ENCODE measurements around the gene ANKAR. TPM values are rescaled to one million over a fixed set of nuclear protein-coding genes. Genes with fewer than 3 reads are reported as not detected.
"Not testable (repeated sequence)": the region's sequence is repeated elsewhere in the genome, so short reads cannot be mapped to it uniquely, and the experiment has no call there.

ANKAR gene
- total RNA-seq, 1 donor from 2014 or later, result 17.4 TPM

DNA sequence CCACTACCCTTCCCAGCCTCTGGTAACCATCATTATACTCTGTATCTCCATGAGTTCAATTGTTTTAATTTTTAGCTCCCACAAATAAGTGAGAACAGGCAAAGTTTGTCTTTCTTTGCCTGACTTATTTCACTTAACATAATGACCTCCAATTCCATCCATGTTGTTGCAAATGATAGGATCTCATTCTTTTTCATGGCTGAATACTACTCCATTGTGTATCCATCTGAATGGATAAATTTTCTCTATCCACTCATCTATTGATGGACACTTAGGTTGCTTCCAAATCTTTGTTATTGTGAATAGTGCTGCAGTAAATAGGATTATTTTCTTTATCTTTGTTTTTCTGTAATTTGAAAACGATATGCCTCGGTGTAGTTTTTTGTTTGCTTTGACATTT lies 26.2 kb downstream of the ANKAR start:
- no peak for DNase-seq (ENCODE audit: extremely low spot score in 2 of 2)
- H3K36me3 ChIP-seq, result no peaks in the 10 kb centered on the region
- TF ChIP-seq, protein P1, sequence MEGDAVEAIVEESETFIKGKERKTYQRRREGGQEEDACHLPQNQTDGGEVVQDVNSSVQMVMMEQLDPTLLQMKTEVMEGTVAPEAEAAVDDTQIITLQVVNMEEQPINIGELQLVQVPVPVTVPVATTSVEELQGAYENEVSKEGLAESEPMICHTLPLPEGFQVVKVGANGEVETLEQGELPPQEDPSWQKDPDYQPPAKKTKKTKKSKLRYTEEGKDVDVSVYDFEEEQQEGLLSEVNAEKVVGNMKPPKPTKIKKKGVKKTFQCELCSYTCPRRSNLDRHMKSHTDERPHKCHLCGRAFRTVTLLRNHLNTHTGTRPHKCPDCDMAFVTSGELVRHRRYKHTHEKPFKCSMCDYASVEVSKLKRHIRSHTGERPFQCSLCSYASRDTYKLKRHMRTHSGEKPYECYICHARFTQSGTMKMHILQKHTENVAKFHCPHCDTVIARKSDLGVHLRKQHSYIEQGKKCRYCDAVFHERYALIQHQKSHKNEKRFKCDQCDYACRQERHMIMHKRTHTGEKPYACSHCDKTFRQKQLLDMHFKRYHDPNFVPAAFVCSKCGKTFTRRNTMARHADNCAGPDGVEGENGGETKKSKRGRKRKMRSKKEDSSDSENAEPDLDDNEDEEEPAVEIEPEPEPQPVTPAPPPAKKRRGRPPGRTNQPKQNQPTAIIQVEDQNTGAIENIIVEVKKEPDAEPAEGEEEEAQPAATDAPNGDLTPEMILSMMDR (IDR thresholded peaks at IDR 0.05), result no peak
- TF ChIP-seq POLR2AphosphoS5 (IDR thresholded peaks at IDR 0.05; ENCODE audit: insufficient read depth in 1 of 2, low read depth in 1 of 2), result no peak
- TF ChIP-seq POLR2A (IDR thresholded peaks at IDR 0.05), result no peak
- H3K27ac ChIP-seq, result no peak overlapping the region
- no peaks in the 10 kb centered on the region for H3K4me1 ChIP-seq
- intact Hi-C loops (cut with DNase I), result no loop called here
- no peaks in the 10 kb centered on the region for H3K9me3 ChIP-seq
- H3K27me3 ChIP-seq, result no peaks in the 10 kb centered on the region
- H3K4me3 ChIP-seq, result no peak overlapping the region

DNA sequence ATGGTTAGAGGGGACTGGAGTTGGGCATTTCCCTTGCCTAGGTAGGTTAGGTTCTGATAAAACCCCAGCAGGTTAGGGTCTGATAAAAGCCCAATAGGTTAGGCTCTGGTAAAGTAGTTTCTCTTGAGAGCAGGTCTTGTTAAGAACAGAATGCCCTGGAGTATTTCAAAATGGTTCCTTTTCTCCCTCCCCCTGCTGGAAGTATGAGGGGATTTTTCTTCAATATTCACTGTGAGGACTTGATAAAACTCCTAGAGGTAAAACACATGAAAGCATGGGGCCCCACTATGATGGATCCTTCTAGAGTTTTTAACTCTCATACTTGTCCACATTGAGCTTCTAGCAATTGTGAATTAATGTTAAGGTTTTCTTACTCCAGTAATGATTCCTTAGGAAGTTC lies 27.6 kb downstream of the ANKAR start:
- Histone ChIP-seq H3K4me1 (no peaks in the 10 kb centered on the region), H3K9me3 (no peaks in the 10 kb centered on the region), H3K27me3 (no peaks in the 10 kb centered on the region), H3K4me3 (no peak overlapping the region), H3K36me3 (no peaks in the 10 kb centered on the region), H3K27ac (no peak overlapping the region)
- intact Hi-C loops (cut with DNase I), result no loop called here
- no peak for DNase-seq (ENCODE audit: extremely low spot score in 2 of 2)
- no peak for TF ChIP-seq POLR2A (IDR thresholded peaks at IDR 0.05)
- TF ChIP-seq POLR2AphosphoS5 (IDR thresholded peaks at IDR 0.05; ENCODE audit: insufficient read depth in 1 of 2, low read depth in 1 of 2), result no peak
- TF ChIP-seq, protein P1 (IDR thresholded peaks at IDR 0.05), result no peak

DNA sequence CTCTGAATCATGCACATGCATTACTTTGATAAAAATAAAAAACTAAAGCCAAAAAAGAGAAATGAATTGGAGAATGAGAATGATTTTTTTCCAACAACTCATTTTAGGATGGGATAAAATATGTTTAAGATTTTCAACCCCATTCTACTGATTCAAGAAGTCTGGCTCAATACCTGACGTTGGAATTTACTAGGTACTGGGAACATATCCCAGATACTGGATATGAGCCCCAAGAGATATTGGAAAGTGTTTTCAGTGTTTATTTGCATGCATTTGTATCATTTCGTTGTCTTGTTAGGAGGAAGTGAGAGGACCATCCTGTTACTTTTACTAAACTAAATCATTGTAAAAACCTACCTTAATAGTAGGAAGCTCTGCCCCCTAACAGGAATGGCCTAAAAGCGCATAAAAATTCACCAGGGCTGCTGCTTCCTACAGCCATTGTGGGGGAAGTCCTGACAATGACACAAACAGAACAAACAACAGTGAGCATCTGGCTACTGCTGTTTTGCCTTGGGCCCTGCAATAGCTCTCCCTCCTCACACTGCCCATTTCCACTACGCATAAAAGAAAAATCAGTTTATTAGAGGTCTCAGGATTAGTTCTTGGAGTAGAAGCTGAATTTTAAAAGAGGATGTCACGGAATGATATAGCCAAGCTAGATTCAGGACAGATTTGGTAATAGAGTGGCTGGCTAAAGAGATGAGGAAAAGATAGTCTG lies 35.2 kb downstream of the ANKAR start:
- intact Hi-C loops (cut with DNase I), result no loop called here
- TF ChIP-seq POLR2AphosphoS5 (IDR thresholded peaks at IDR 0.05; ENCODE audit: insufficient read depth in 1 of 2, low read depth in 1 of 2) (no peak), POLR2A (IDR thresholded peaks at IDR 0.05) (no peak)
- TF ChIP-seq, protein P1 (IDR thresholded peaks at IDR 0.05), result no peak
- no peak for DNase-seq (ENCODE audit: extremely low spot score in 2 of 2)

DNA sequence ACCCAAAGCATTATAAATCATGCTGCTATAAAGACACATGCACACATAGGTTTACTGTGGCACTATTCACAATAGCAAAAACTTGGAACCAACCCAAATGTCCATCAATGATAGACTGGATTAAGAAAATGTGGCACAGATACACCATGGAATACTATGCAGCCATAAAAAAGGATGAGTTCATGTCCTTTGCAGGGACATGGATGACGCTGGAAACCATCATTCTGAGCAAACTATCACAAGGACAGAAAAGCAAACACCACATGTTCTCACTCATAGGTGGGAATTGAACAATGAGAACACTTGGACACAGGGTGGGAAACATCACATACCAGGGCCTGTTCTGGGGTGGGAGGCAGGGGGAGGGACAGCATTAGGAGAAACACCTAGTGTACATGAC lies 43.1 kb downstream of the ANKAR start:
- intact Hi-C loops (cut with DNase I); H3K4me3 ChIP-seq; DNase-seq (ENCODE audit: extremely low spot score in 2 of 2): not testable (repeated sequence)

More for the DNA sequence above, 35.2 kb downstream of the ANKAR start:
- no peaks in the 10 kb centered on the region for H3K27me3 ChIP-seq
- H3K4me1 ChIP-seq, result no peaks in the 10 kb centered on the region
- no peaks in the 10 kb centered on the region for H3K9me3 ChIP-seq
- H3K27ac ChIP-seq, result no peak overlapping the region
- peaks cover 0 to 5% of the 10 kb centered on the region in 2 donors for H3K36me3 ChIP-seq
- no peak overlapping the region for H3K4me3 ChIP-seq

DNA sequence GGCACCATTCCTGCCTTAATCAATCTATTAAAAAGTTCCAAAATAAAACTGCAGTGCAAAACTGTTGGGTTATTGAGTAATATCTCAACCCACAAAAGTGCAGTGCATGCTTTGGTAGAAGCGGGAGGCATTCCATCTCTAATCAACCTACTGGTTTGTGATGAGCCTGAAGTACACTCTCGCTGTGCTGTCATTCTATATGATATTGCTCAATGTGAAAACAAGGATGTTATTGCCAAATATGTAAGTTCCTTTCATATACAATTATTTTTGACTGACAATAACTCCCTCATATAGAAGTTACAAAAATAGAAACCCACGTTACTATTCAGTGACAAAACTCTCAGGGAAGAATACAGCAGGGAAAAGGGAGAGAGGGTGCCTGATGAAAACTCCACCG lies 45.1 kb downstream of the ANKAR start:
- no peak for DNase-seq (ENCODE audit: extremely low spot score in 2 of 2)
- Histone ChIP-seq H3K36me3 (no peaks in the 10 kb centered on the region), H3K4me3 (no peak overlapping the region), H3K9me3 (no peaks in the 10 kb centered on the region), H3K27me3 (no peaks in the 10 kb centered on the region), H3K4me1 (no peaks in the 10 kb centered on the region), H3K27ac (no peak overlapping the region)
- TF ChIP-seq, protein P1 (IDR thresholded peaks at IDR 0.05), result no peak
- TF ChIP-seq POLR2A (IDR thresholded peaks at IDR 0.05) (no peak), POLR2AphosphoS5 (IDR thresholded peaks at IDR 0.05; ENCODE audit: insufficient read depth in 1 of 2, low read depth in 1 of 2) (no peak)
- intact Hi-C loops (cut with DNase I), result no loop called here

More for the DNA sequence above, 43.1 kb downstream of the ANKAR start:
- H3K36me3 ChIP-seq, H3K27ac ChIP-seq, H3K27me3 ChIP-seq, H3K9me3 ChIP-seq, H3K4me1 ChIP-seq: not testable (repeated sequence)
